ENCODE measurements around the gene CD1D.
"Not testable (repeated sequence)": the region's sequence is repeated elsewhere in the genome, so short reads cannot be mapped to it uniquely, and the experiment has no call there.

CD1D gene

GRCh38 chr1:158176849-158177699 lies 3.6 kb upstream of the CD1D start:
- DNase-seq: not testable (repeated sequence)

GRCh38 chr1:158177700-158178450 lies 2.8 kb upstream of the CD1D start:
- peak; percentile 40 for DNase-seq

- DNase-seq: no peak
These were observed 1.2 kb upstream of the CD1D start for GRCh38 chr1:158179301-158180041.

GRCh38 chr1:158181577-158181922 lies 855 bp downstream of the CD1D start:
- no peak for DNase-seq

GRCh38 chr1:158185770-158186169 lies 5.1 kb downstream of the CD1D start:
- DNase-seq: no peak

GRCh38 chr1:158186180-158186579 lies 5.5 kb downstream of the CD1D start:
- no peak for DNase-seq

GRCh38 chr1:158188611-158189010 lies 7.9 kb downstream of the CD1D start:
- no peak for DNase-seq

- DNase-seq: no peak
These were observed 8.9 kb downstream of the CD1D start for GRCh38 chr1:158189624-158190023.

- no peak for DNase-seq
These were observed 10.6 kb downstream of the CD1D start for GRCh38 chr1:158191299-158191698.

- DNase-seq: no peak
These were observed 15.8 kb downstream of the CD1D start for GRCh38 chr1:158196461-158196860.

- DNase-seq: no peak
These were observed 19.2 kb downstream of the CD1D start for GRCh38 chr1:158199849-158200248.

GRCh38 chr1:158200527-158200926 lies 19.8 kb downstream of the CD1D start:
- DNase-seq: no peak

GRCh38 chr1:158203693-158204457 lies 23.2 kb downstream of the CD1D start:
- DNase-seq: no peak

GRCh38 chr1:158204458-158204827 lies 23.7 kb downstream of the CD1D start:
- no peak for DNase-seq

- no peak for DNase-seq
These were observed 28.0 kb downstream of the CD1D start for GRCh38 chr1:158208586-158209116.

GRCh38 chr1:158212320-158212719 lies 31.6 kb downstream of the CD1D start:
- no peak for DNase-seq

- not testable (repeated sequence) for DNase-seq
These were observed 42.8 kb downstream of the CD1D start for GRCh38 chr1:158223445-158223844.

- DNase-seq: no peak
These were observed 47.4 kb downstream of the CD1D start for GRCh38 chr1:158227904-158228623.
